ENCODE data around the gene TUFT1. TPM values are rescaled to one million over a fixed set of nuclear protein-coding genes. Genes with fewer than 3 reads are reported as not detected.

TUFT1 gene, protein sequence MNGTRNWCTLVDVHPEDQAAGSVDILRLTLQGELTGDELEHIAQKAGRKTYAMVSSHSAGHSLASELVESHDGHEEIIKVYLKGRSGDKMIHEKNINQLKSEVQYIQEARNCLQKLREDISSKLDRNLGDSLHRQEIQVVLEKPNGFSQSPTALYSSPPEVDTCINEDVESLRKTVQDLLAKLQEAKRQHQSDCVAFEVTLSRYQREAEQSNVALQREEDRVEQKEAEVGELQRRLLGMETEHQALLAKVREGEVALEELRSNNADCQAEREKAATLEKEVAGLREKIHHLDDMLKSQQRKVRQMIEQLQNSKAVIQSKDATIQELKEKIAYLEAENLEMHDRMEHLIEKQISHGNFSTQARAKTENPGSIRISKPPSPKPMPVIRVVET
- total RNA-seq: 10 to 100 TPM; 18.1 to 41.8 (median 32.8) TPM

DNA sequence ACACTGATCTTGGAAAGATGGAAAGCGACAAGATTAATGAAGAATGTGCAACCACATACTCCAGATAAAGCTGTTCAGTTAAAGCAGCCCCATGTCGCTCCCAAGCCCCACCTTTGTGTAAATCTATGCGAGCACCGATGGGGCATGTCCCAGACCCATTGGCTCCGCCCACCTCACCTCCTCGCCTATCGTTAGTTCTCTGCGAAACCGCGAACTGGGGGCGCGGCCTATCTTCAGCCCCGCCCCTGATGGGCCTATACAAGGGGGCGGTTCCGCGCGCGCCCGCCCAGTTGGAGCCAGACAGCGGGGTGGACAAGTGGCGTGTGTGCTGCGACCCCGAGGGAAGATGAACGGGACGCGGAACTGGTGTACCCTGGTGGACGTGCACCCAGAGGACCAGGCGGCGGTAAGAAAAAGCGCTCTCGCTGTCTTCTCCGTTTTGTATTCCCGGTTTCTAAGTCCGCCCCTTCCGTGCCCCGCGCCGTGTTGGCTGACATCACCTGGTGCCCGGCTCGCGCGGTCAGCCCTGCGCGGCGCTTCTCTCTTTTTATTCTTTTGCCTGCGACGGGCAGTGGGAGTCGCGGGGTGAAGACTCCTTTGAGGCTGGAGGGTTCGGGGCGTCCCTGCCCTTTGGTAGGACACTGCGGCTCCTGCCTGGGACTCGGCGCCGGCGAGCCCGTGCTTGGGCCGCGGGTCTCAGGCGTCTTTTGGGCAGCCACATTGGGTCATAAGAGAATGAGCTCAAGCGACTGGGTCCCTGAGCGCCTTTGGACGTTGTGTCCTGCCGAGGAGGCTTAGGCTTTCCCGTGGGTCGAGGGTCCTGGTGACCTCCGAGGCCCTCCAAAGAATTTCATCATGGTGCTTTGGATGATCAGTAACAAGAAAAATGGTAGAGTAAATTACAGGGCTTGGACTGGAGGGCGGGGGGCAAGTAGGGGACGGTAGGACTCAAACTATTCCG lies at the start of gene TUFT1:
TUFT1 (plus strand) TSS at position 289 of the 961 bp plus-strand sequence; CDS start at position 347, 58 bp downstream.
- peaks cover 0 to 12% (median 0%) of the 10 kb centered on the region in 3 donors for H3K36me3 ChIP-seq
- H3K27ac ChIP-seq: peak within 1 kb of the TSS; percentile 91 to 95 (median 92)
- no peaks in the 10 kb centered on the region for H3K27me3 ChIP-seq
- H3K9me3 ChIP-seq: no peaks in the 10 kb centered on the region
- H3K4me3 ChIP-seq: peak within 1 kb of the TSS; percentile 72 to 92 (median 76)
- DNase-seq: peak; percentile 78
- WGBS, 2 donors: 1% methylated on average over 22 to 23 of the region's 70 CpGs
- TF ChIP-seq, protein P1, sequence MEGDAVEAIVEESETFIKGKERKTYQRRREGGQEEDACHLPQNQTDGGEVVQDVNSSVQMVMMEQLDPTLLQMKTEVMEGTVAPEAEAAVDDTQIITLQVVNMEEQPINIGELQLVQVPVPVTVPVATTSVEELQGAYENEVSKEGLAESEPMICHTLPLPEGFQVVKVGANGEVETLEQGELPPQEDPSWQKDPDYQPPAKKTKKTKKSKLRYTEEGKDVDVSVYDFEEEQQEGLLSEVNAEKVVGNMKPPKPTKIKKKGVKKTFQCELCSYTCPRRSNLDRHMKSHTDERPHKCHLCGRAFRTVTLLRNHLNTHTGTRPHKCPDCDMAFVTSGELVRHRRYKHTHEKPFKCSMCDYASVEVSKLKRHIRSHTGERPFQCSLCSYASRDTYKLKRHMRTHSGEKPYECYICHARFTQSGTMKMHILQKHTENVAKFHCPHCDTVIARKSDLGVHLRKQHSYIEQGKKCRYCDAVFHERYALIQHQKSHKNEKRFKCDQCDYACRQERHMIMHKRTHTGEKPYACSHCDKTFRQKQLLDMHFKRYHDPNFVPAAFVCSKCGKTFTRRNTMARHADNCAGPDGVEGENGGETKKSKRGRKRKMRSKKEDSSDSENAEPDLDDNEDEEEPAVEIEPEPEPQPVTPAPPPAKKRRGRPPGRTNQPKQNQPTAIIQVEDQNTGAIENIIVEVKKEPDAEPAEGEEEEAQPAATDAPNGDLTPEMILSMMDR (IDR thresholded peaks at IDR 0.05): peak in 2 of 6 experiments; percentile 4
- peak in 3 of 4 donors; percentile 84 to 94 (median 88) for TF ChIP-seq POLR2A (IDR thresholded peaks at IDR 0.05)
- intact Hi-C loops (cut with DNase I): no loop called here
- H3K4me1 ChIP-seq: peaks cover 12 to 57% (median 19%) of the 10 kb centered on the region in 3 donors

DNA sequence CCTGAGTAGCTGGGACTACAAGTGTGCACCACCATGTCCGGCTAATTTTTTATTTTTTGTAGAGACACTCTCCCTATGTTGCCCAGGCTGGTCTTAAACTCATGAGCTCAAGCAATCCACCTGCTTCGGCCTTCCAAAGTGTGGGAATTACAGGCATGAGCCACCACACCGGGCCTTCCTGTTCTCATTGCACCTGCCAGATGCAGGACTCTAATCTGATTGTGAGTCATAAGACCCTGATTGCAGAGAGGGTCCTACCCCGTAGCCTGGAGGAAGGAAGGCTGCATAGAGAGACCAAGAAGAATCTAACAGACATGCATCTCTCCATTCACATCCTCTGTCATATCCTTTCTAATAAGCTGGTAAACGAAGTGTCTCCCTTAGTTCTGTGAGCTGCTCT lies 48.5 kb upstream of the TUFT1 start:
- H3K9me3 ChIP-seq: no peaks in the 10 kb centered on the region
- H3K4me3 ChIP-seq: no peak overlapping the region
- WGBS, 2 donors: 73 to 78% methylated on average over 4 of the region's 5 CpGs
- no peak for TF ChIP-seq POLR2A (IDR thresholded peaks at IDR 0.05)
- TF ChIP-seq, protein P1 (IDR thresholded peaks at IDR 0.05): no peak
- no peaks in the 10 kb centered on the region for H3K36me3 ChIP-seq
- intact Hi-C loops (cut with DNase I): no loop called here
- peaks cover 0 to 12% (median 0%) of the 10 kb centered on the region in 3 donors for H3K4me1 ChIP-seq
- H3K27ac ChIP-seq: no peak overlapping the region
- no peak for DNase-seq
- H3K27me3 ChIP-seq: no peaks in the 10 kb centered on the region

DNA sequence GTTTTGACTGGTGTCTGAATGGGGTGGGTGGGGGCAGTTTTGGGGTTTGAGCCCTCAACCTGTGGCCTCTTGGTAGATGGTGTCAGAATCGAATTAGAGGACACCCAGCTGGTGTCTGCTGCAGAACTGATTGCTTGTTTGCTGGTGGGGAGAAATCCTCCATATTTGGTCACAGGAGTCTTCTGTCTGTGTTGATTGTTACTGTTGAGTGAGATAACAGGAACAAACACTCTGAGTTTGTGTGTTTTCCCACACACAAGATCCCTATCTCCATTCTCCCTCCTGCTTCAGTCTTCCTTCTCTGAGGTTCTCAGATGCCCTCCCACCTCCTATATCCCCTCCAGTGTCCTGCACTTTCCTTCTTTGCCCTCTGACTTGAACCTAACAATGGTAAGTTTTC lies 48.0 kb upstream of the TUFT1 start:
- no peak for DNase-seq
- H3K9me3 ChIP-seq: no peaks in the 10 kb centered on the region
- H3K4me3 ChIP-seq: no peak overlapping the region
- no peaks in the 10 kb centered on the region for H3K27me3 ChIP-seq
- H3K4me1 ChIP-seq: peaks cover 0 to 12% (median 0%) of the 10 kb centered on the region in 3 donors
- H3K27ac ChIP-seq: no peak overlapping the region
- intact Hi-C loops (cut with DNase I): no loop called here
- TF ChIP-seq, protein P1 (IDR thresholded peaks at IDR 0.05): no peak
- no peak for TF ChIP-seq POLR2A (IDR thresholded peaks at IDR 0.05)
- 60% methylated on average over 1 of the region's 1 CpG; no CpG with 5 or more reads in 1 of the 2 donors for WGBS, 2 donors
- H3K36me3 ChIP-seq: no peaks in the 10 kb centered on the region

DNA sequence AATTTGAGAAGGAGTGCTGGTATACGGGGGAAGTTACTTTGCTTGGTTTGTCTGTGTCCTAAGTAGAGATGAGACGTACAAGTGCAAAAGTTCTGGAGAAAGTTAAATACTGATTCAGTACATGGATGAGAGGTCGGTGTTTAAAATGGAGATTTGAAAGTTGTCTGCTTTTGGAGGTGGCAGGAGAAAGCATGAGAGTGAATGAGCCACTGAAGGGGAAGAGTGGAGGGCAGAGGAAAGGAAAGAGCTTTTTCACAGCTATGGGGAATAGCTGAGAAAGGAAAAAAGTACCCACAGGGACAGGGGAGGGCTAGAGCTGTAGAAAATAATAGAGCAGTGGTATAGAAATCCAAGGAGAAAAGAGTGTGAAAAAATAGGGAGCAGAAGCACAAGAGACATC lies 47.1 kb upstream of the TUFT1 start:
- Histone ChIP-seq H3K9me3 (no peaks in the 10 kb centered on the region), H3K27ac (no peak overlapping the region), H3K27me3 (no peaks in the 10 kb centered on the region), H3K36me3 (no peaks in the 10 kb centered on the region), H3K4me3 (no peak overlapping the region), H3K4me1 (peaks cover 0 to 12% (median 0%) of the 10 kb centered on the region in 3 donors)
- no peak for DNase-seq
- intact Hi-C loops (cut with DNase I): no loop called here
- 91 to 93% methylated on average over 3 of the region's 3 CpGs for WGBS, 2 donors
- TF ChIP-seq POLR2A (IDR thresholded peaks at IDR 0.05): no peak
- TF ChIP-seq, protein P1 (IDR thresholded peaks at IDR 0.05): no peak
